HCT116 (cell line): ENCODE results near the gene NET1. TPM values are rescaled to one million over a fixed set of nuclear protein-coding genes. Genes with fewer than 3 reads are reported as not detected.

Experiments
- ATAC-seq: fragments of 200-7000 bp; cut with Tn5 transposase; 2 replicates; pipeline ENCODE4 v1.9.1; 2020; ENCODE audit warnings: mild to moderate bottlenecking, moderate library complexity
- BruUV-seq: library from RNA; stranded (reverse); fragments of 400-500 nt; replicated peaks from 2 replicates; lab custom pipeline; 2021; lab: Mats Ljungman, UMichigan
- CTCF ChIA-PET: fragments of 300-600 bp; sonication (Branson Sonifier 250); formaldehyde crosslinking; loops from one replicate; lab custom pipeline; 2021; ENCODE audit warnings: antibody characterized with exemption; lab: Charles Lee
- POLR2A ChIA-PET: fragments of 300-600, 350-600 bp; sonication (Branson Sonifier 250); formaldehyde crosslinking; loops from one replicate; lab custom pipeline; 2021; ENCODE audit warnings: antibody characterized with exemption; lab: Charles Lee
- RAD21 ChIA-PET, 2 experiments: fragments of 300-600 bp; sonication (Branson Sonifier 250); formaldehyde crosslinking; loops; one replicate each; lab custom pipeline; 2023; ENCODE audit warnings: low total read pairs in 2 of 2; ENCODE audit not compliant: uncharacterized antibody in 2 of 2, unreplicated experiment in 2 of 2, low non-redundant PET in 1 of 2; lab: Charles Lee
- DNase-seq: peaks from one replicate; pipeline ENCODE4 v3.0.0-alpha.2; 2010; ENCODE audit warnings: low read depth, low spot score
- H2AFZ ChIP-seq: fragments of 200-600 bp; shearing (Covaris generic), sonication (generic); 2 replicates; pipeline ENCODE4 v1.6.1; 2017; ENCODE audit warnings: low read depth, mixed run types, mixed read lengths, antibody characterized with exemption, low read length; ENCODE audit not compliant: poor library complexity, severe bottlenecking
- H3K27ac ChIP-seq: 2 replicates; pipeline ENCODE4 v1.5.1; 2012; ENCODE audit warnings: low read depth, low read length
- H3K27me3 ChIP-seq: fragments of 200-600 bp; sonication (generic); 2 replicates; pipeline ENCODE4 v1.6.1; 2016; ENCODE audit warnings: mixed run types, low read length, mixed read lengths; ENCODE audit not compliant: insufficient read depth
- H3K36me3 ChIP-seq, 2 experiments: fragments of 200-500 bp in 1 of 2; fragments of 200-600 bp in 1 of 2; sonication (Bioruptor generic) in 1 of 2; sonication (generic) in 1 of 2; 2 replicates each; pipeline versions ENCODE4 v1.5.1 to v1.6.1; 2014 to 2016; ENCODE audit warnings: low read length in 2 of 2, inconsistent platforms in 1 of 2, mixed read lengths in 1 of 2, mixed run types in 1 of 2; ENCODE audit not compliant: insufficient read depth in 2 of 2, control insufficient read depth in 1 of 2
- H3K4me1 ChIP-seq, 2 experiments: fragments of 200-600 bp in 1 of 2; sonication (generic) in 1 of 2; 2 replicates each; pipeline versions ENCODE4 v1.5.1 to v1.6.1; 2012 to 2017; ENCODE audit warnings: low read length in 2 of 2, inconsistent platforms in 1 of 2, mild to moderate bottlenecking in 1 of 2, mixed read lengths in 1 of 2, mixed run types in 1 of 2, moderate library complexity in 1 of 2; ENCODE audit not compliant: insufficient read depth in 2 of 2, control insufficient read depth in 1 of 2
- H3K4me2 ChIP-seq: fragments of 200-600 bp; sonication (generic); 2 replicates; pipeline ENCODE4 v1.6.1; 2017; ENCODE audit warnings: mixed run types, low read length, mixed read lengths
- H3K4me3 ChIP-seq, 2 experiments: fragments of 200-600 bp in 1 of 2; sonication (generic) in 1 of 2; replicated peaks in 1 of 2; 2 replicates each; pipeline ENCODE4 v1.5.1; 2011 to 2016; ENCODE audit warnings: low read length in 2 of 2, control low read depth in 1 of 2, low read depth in 1 of 2, mild to moderate bottlenecking in 1 of 2, mixed read lengths in 1 of 2, mixed run types in 1 of 2
- H3K79me2 ChIP-seq: fragments of 200-600 bp; sonication (generic); 2 replicates; pipeline ENCODE4 v1.6.1; 2017; ENCODE audit warnings: mild to moderate bottlenecking, mixed run types, low read length, moderate library complexity, mixed read lengths; ENCODE audit not compliant: insufficient read depth
- H3K9ac ChIP-seq: fragments of 200-600 bp; sonication (generic); 2 replicates; pipeline ENCODE4 v1.6.1; 2016; ENCODE audit warnings: low read length, mixed read lengths
- H3K9me2 ChIP-seq: fragments of 200-600 bp; sonication (generic), shearing (Covaris generic); 2 replicates; pipeline ENCODE4 v1.6.1; 2017; ENCODE audit warnings: mixed run types, mild to moderate bottlenecking, moderate library complexity; ENCODE audit not compliant: insufficient read depth
- H3K9me3 ChIP-seq, 2 experiments: fragments of 200-500 bp in 1 of 2; fragments of 200-600 bp in 1 of 2; sonication (Bioruptor generic) in 1 of 2; sonication (generic) in 1 of 2; 2 replicates each; pipeline ENCODE4 v1.6.1; 2014 to 2017; ENCODE audit warnings: low read length in 2 of 2, mixed read lengths in 2 of 2, inconsistent platforms in 1 of 2, low read depth in 1 of 2, mild to moderate bottlenecking in 1 of 2, mixed run types in 1 of 2, moderate library complexity in 1 of 2; ENCODE audit not compliant: control insufficient read depth in 1 of 2, insufficient read depth in 1 of 2
- H4K20me1 ChIP-seq: fragments of 200-600 bp; sonication (generic), shearing (Covaris generic); 2 replicates; pipeline ENCODE4 v1.6.1; 2017; ENCODE audit warnings: mixed run types, mild to moderate bottlenecking, moderate library complexity; ENCODE audit not compliant: insufficient read depth
- CEBPB ChIP-seq: IDR thresholded peaks from 2 replicates; pipeline ENCODE4 v1.6.1; 2012; ENCODE audit warnings: low read depth
- EGR1 ChIP-seq: IDR thresholded peaks from 2 replicates; pipeline ENCODE4 v1.6.1; 2012; ENCODE audit warnings: low read depth
- ELF1 ChIP-seq: IDR thresholded peaks from 2 replicates; pipeline ENCODE4 v1.6.1; 2012; ENCODE audit warnings: low read depth, borderline replicate concordance
- EZH2phosphoT487 ChIP-seq: fragments of 200-600 bp; IDR thresholded peaks from 2 replicates; pipeline ENCODE4 v1.6.1; 2018; ENCODE audit warnings: antibody characterized with exemption, borderline replicate concordance
- POLR2AphosphoS5 ChIP-seq: IDR thresholded peaks from 2 replicates; pipeline ENCODE4 v1.6.1; 2011; ENCODE audit warnings: mild to moderate bottlenecking, low read depth, low read length, moderate library complexity
- REST ChIP-seq: IDR thresholded peaks from 2 replicates; pipeline ENCODE4 v1.6.1; 2012; ENCODE audit warnings: low read depth
- SP1 ChIP-seq: IDR thresholded peaks from 2 replicates; pipeline ENCODE4 v1.6.1; 2012; ENCODE audit warnings: low read depth
- SRF ChIP-seq: IDR thresholded peaks from 2 replicates; pipeline ENCODE4 v1.6.1; 2012; ENCODE audit warnings: low read depth
- TCF7L2 ChIP-seq: IDR thresholded peaks from 2 replicates; pipeline ENCODE4 v1.7.0; 2011; ENCODE audit warnings: borderline replicate concordance, inconsistent platforms; ENCODE audit not compliant: insufficient read depth, insufficient read length; ENCODE audit errors: extremely low read depth
- ZFX ChIP-seq: fragments of 450-650 bp; IDR thresholded peaks from 2 replicates; pipeline ENCODE4 v1.6.1; 2017
- intact Hi-C: fragments of 100-400 bp; cut with micrococcal nuclease; formaldehyde crosslinking; loops from 2 replicates; pipeline ENCODE4 v1.10.0; 2022
- total RNA-seq: library from RNA; stranded (reverse); gene quantifications from one replicate; pipeline ENCODE4 v1.2.1, GENCODE V29; 2021; ENCODE audit not compliant: unreplicated experiment
- TF ChIP-seq, protein P1 (sequence below): IDR thresholded peaks from 2 replicates; pipeline ENCODE4 v1.6.1; 2012
- TF ChIP-seq, protein P2 (sequence below): IDR thresholded peaks from 2 replicates; pipeline ENCODE4 v1.6.1; 2012

Gene NET1
- total RNA-seq, 1 experiment from 2014 or later = 51.2 TPM

- CTCF ChIA-PET = no interaction called here
- ATAC-seq (no peak), DNase-seq (no peak)
- Histone ChIP-seq H3K36me3 (no peaks in the 10 kb centered on the region), H3K4me1 (no peaks in the 10 kb centered on the region), H3K9ac (no peak overlapping the region), H3K4me2 (no peak overlapping the region), H3K9me2 (no peaks in the 10 kb centered on the region), H3K27ac (no peak overlapping the region), H4K20me1 (no peaks in the 10 kb centered on the region), H3K9me3 (no peaks in the 10 kb centered on the region), H3K4me3 (no peak overlapping the region), H2AFZ (no peak overlapping the region)
- POLR2A ChIA-PET = no interaction called here
- intact Hi-C loops = no loop called here
- RAD21 ChIA-PET = no interaction called here
- no peak for TF ChIP-seq REST
- no peak for TF ChIP-seq EGR1
- no peak for TF ChIP-seq ELF1
- TF ChIP-seq TCF7L2 = no peak
- TF ChIP-seq SP1 = no peak
- TF ChIP-seq, protein P1, sequence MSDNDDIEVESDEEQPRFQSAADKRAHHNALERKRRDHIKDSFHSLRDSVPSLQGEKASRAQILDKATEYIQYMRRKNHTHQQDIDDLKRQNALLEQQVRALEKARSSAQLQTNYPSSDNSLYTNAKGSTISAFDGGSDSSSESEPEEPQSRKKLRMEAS = no peak
- TF ChIP-seq POLR2AphosphoS5 = no peak
- TF ChIP-seq ZFX = no peak
- TF ChIP-seq CEBPB = no peak
- TF ChIP-seq SRF = no peak
- no peak for TF ChIP-seq EZH2phosphoT487
- TF ChIP-seq, protein P2, sequence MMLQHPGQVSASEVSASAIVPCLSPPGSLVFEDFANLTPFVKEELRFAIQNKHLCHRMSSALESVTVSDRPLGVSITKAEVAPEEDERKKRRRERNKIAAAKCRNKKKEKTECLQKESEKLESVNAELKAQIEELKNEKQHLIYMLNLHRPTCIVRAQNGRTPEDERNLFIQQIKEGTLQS = no peak
- TF ChIP-seq, all 23 proteins: peak for 0
- Histone ChIP-seq H3K27me3 (no peaks in the 10 kb centered on the region), H3K79me2 (no peaks in the 10 kb centered on the region)
- no TSS peak for BruUV-seq
These were observed 57.9 kb downstream of the NET1 start for GRCh38 chr10:5470062-5470751.
